Measurements from ENCODE around the gene OTOP3. TPM values are rescaled to one million over a fixed set of nuclear protein-coding genes. Genes with fewer than 3 reads are reported as not detected.

The OTOP3 gene
- total RNA-seq, 1 experiment from 2014 or later = not detected

DNA sequence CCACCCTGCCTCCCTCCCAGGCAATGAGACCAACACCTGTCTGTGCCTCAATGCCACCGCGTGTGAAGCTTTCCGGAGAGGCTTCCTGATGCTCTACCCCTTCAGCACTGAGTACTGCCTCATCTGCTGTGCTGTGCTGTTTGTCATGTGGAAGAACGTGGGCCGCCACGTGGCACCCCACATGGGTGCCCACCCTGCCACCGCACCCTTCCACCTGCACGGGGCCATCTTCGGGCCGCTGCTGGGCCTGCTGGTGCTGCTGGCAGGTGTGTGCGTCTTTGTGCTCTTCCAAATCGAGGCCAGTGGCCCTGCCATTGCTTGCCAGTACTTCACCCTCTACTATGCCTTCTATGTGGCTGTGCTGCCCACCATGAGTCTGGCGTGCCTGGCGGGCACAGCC is 10.9 kb downstream of the OTOP3 start:
- no peaks in the 10 kb centered on the region for H3K79me2 ChIP-seq (ENCODE audit: low read depth)
- H3K36me3 ChIP-seq (ENCODE audit: low read depth) = no peaks in the 10 kb centered on the region
- H3K4me1 ChIP-seq (replicated peaks; ENCODE audit: insufficient read depth) = peaks cover 31% of the 10 kb centered on the region
- H3K9me3 ChIP-seq (ENCODE audit: insufficient read depth, low read depth) = no peaks in the 10 kb centered on the region
- no peaks in the 10 kb centered on the region for H3K9me2 ChIP-seq (ENCODE audit: insufficient read depth)
- POLR2A ChIA-PET (ENCODE audit: unreplicated experiment) = no interaction called here
- TF ChIP-seq EZH2 (IDR thresholded peaks at IDR 0.05; ENCODE audit: low read depth) = no peak
- TF ChIP-seq, protein P1, sequence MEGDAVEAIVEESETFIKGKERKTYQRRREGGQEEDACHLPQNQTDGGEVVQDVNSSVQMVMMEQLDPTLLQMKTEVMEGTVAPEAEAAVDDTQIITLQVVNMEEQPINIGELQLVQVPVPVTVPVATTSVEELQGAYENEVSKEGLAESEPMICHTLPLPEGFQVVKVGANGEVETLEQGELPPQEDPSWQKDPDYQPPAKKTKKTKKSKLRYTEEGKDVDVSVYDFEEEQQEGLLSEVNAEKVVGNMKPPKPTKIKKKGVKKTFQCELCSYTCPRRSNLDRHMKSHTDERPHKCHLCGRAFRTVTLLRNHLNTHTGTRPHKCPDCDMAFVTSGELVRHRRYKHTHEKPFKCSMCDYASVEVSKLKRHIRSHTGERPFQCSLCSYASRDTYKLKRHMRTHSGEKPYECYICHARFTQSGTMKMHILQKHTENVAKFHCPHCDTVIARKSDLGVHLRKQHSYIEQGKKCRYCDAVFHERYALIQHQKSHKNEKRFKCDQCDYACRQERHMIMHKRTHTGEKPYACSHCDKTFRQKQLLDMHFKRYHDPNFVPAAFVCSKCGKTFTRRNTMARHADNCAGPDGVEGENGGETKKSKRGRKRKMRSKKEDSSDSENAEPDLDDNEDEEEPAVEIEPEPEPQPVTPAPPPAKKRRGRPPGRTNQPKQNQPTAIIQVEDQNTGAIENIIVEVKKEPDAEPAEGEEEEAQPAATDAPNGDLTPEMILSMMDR (conservative IDR thresholded peaks at IDR 0.05) = no peak
- no peak overlapping the region for H3K4me2 ChIP-seq
- no peak overlapping the region for H2AFZ ChIP-seq
- no TSS peak for BruUV-seq (replicated peaks)
- H3K27ac ChIP-seq = no peak overlapping the region
- no peaks in the 10 kb centered on the region for H3K27me3 ChIP-seq (ENCODE audit: insufficient read depth, low read depth)
- H4K20me1 ChIP-seq (ENCODE audit: insufficient read depth) = no peaks in the 10 kb centered on the region
- no peak for DNase-seq
- CTCF ChIA-PET = interaction anchor here (0.6 kb wide), 1 partner anchor 31 kb away, joined by 7 read pairs; no protein-coding TSS in a partner anchor
- intact Hi-C loops (cut with micrococcal nuclease; ENCODE audit: unreplicated experiment) = no loop called here
- H3K4me3 ChIP-seq = no peak overlapping the region
- peaks cover 19% of the 10 kb centered on the region; the same call in 1 of the 2 replicates for H3F3A ChIP-seq (ENCODE audit: insufficient read depth, low read depth)

DNA sequence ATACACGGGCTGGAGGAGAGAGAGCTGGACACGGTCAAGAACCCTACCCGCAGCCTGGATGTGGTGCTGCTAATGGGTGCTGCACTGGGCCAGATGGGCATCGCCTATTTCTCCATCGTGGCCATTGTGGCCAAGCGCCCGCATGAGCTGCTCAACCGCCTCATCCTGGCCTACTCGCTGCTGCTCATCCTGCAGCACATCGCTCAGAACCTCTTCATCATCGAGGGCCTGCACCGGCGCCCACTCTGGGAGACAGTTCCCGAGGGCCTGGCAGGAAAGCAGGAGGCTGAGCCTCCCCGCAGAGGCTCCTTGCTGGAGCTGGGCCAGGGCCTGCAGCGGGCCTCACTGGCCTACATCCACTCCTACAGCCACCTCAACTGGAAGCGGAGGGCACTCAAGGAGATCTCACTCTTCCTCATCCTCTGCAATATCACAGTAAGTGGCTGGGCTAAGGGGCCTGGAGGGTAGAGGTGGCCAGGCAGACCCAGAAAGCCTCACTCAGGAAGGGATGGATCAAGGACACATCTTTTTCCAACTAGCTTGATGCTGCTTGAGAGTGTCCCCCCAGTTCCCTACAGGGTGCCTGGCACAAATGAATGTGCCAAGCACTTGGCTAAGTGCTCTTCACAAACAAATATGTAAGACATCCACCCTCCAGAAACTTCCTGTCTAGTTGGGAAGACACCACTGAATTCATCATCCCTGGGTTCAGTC is 11.5 kb downstream of the OTOP3 start:
- CTCF ChIA-PET = no interaction called here
- POLR2A ChIA-PET (ENCODE audit: unreplicated experiment) = no interaction called here
- peaks cover 19% of the 10 kb centered on the region; the same call in 1 of the 2 replicates for H3F3A ChIP-seq (ENCODE audit: insufficient read depth, low read depth)

DNA sequence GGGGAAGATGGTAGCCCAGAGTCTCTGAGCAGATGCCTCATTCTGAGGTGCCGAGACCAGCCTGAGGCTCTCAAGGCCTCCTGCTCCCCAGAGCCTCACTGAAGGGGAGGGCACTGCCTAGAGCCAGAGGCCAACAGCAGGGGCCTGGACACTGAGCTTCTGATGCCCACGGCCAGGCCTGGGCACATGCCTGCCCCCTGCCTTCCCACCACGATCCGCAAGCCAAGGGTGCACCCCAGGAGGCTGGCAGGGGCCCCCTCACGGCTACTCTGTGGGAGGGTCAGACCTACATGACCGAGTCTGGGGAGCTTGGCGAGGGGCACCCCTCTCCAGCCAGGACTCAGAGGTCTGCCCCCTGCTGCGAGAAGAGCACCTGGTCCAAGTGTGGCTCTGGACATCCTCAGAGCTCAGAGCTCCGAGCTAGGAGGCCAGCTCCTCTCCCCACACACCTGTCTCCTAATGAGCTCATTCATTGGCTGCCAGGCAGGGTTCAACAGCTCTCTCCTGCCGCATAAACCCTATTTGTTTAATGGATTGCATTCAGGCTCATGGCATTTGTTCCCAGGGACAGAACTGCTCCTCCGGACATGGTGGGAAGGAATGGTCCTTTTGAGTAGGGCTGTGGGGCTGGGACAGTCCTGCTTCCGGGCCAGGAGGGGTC is 13.9 kb downstream of the OTOP3 start:
- 0 out of 2 replicates have a peak, but pooled peaks cover 6% of the 10 kb centered on the region for H3F3A ChIP-seq (ENCODE audit: insufficient read depth, low read depth)
- BruUV-seq (replicated peaks) = no TSS peak
- peaks cover 16% of the 10 kb centered on the region for H3K4me1 ChIP-seq (replicated peaks; ENCODE audit: insufficient read depth)
- H3K27me3 ChIP-seq (ENCODE audit: insufficient read depth, low read depth) = no peaks in the 10 kb centered on the region
- intact Hi-C loops (cut with micrococcal nuclease; ENCODE audit: unreplicated experiment) = loop anchor here (10.0 kb wide), 1 partner anchor 175 kb away; the partner anchor contains the start of gene NAT9
- no peak for TF ChIP-seq EZH2 (IDR thresholded peaks at IDR 0.05; ENCODE audit: low read depth)
- TF ChIP-seq, protein P1 (conservative IDR thresholded peaks at IDR 0.05) = no peak
- no peaks in the 10 kb centered on the region for H3K9me3 ChIP-seq (ENCODE audit: insufficient read depth, low read depth)
- H4K20me1 ChIP-seq (ENCODE audit: insufficient read depth) = no peaks in the 10 kb centered on the region
- no peak overlapping the region for H3K4me2 ChIP-seq
- H3K9me2 ChIP-seq (ENCODE audit: insufficient read depth) = no peaks in the 10 kb centered on the region
- ChIA-PET POLR2A (ENCODE audit: unreplicated experiment) (interaction anchor here (0.7 kb wide), 1 partner anchor 14 kb away, joined by 3 read pairs; no protein-coding TSS in a partner anchor), CTCF (interaction anchor here (0.5 to 0.6 kb wide), 2 partner anchors 47 to 199 kb away, joined by 4 to 13 read pairs; no protein-coding TSS in a partner anchor)
- no peak overlapping the region for H2AFZ ChIP-seq
- no peaks in the 10 kb centered on the region for H3K36me3 ChIP-seq (ENCODE audit: low read depth)
- DNase-seq = no peak
- no peak overlapping the region for H3K27ac ChIP-seq
- no peak overlapping the region for H3K4me3 ChIP-seq
- H3K79me2 ChIP-seq (ENCODE audit: low read depth) = no peaks in the 10 kb centered on the region

More for the DNA sequence above, 11.5 kb downstream of the OTOP3 start:
- H3K36me3 ChIP-seq (ENCODE audit: low read depth) = no peaks in the 10 kb centered on the region
- H3K9me3 ChIP-seq (ENCODE audit: insufficient read depth, low read depth) = no peaks in the 10 kb centered on the region
- no peak overlapping the region for H3K4me3 ChIP-seq
- no peaks in the 10 kb centered on the region for H4K20me1 ChIP-seq (ENCODE audit: insufficient read depth)
- H3K79me2 ChIP-seq (ENCODE audit: low read depth) = no peaks in the 10 kb centered on the region
- no TSS peak for BruUV-seq (replicated peaks)
- H2AFZ ChIP-seq = no peak overlapping the region
- peaks cover 31% of the 10 kb centered on the region for H3K4me1 ChIP-seq (replicated peaks; ENCODE audit: insufficient read depth)
- H3K27ac ChIP-seq = no peak overlapping the region
- no peaks in the 10 kb centered on the region for H3K9me2 ChIP-seq (ENCODE audit: insufficient read depth)
- TF ChIP-seq, protein P1 (conservative IDR thresholded peaks at IDR 0.05) = no peak
- TF ChIP-seq EZH2 (IDR thresholded peaks at IDR 0.05; ENCODE audit: low read depth) = no peak
- no peak for DNase-seq
- H3K4me2 ChIP-seq = no peak overlapping the region
- no peaks in the 10 kb centered on the region for H3K27me3 ChIP-seq (ENCODE audit: insufficient read depth, low read depth)
- intact Hi-C loops (cut with micrococcal nuclease; ENCODE audit: unreplicated experiment) = no loop called here
